Heart left ventricle (tissue), 13 donors: ENCODE results near the gene DUS4L.

Source experiments
- POLR2A ChIP-seq, 2 donors: fragments of 450-650 bp; IDR thresholded peaks; one replicate each; pipeline ENCODE4 v1.6.1; 2017; ENCODE audit warnings: antibody characterized with exemption in 2 of 2, mild to moderate bottlenecking in 2 of 2, moderate library complexity in 2 of 2
- TF ChIP-seq, protein P1 (sequence below), 12 donors: fragments of 200-600 bp; sonication (generic) in 4 of 12; IDR thresholded peaks; one replicate each; pipeline versions ENCODE4 v1.5.0 to v1.8.0; 2018 to 2022; ENCODE audit warnings: antibody characterized with exemption in 12 of 12, mild to moderate bottlenecking in 5 of 12
- donor health status: ischemic (EF 13 %, LVEDD 7.1; RV severe dilation, severe dysfunction).
- donor health status: DM: no; HTN: yes; CAD: no.
- donor health status: DM: no; HTN: no; CAD: no.
- donor health status: ischemic (EF 25% LVEDD 6.9; RV normal size, moderate dysfunction).
- donor health status: ischemic (EF 25% LVEDD 5.7; RV mildly dilated, moderate dysfunction).
- donor health status: ischemic (EF 35%, LVEDD 5.7; RV mildly dilated, moderate dysfunction).
- donor health status: nonischemic (EF 11% LVEDD 7.7; RV severe dilation, severe dysfunction).
- donor health status: DM: yes; HTN: yes; CAD: no.
- donor health status: PGD.
- donor health status: ischemic (EF 29% LVEDD 5.4; RV normal size, mild dysfunction).
- donor health status: nonischemic (EF 23%, LVEDD 6.1; RV moderate dilation, normal function).

DNA sequence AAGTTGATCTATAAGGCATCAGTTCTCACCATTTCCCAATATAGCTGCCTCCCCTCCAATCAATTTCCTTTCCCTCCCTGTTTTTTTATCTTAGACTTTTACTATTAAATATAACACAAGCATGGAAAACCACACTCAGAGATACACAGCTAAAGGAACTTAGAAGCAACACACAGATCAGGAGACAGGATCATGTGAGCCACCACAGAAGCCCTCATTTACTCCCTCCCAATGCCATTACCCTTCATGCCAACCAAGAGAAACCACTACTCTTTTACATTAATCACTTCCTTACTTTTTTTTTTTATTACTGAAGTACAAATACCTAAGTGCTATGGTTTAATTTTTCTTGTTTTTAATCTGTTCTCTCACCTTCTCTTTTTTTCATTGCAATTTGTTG, 33.0 kb upstream of the DUS4L start:
- TF ChIP-seq, protein P1, sequence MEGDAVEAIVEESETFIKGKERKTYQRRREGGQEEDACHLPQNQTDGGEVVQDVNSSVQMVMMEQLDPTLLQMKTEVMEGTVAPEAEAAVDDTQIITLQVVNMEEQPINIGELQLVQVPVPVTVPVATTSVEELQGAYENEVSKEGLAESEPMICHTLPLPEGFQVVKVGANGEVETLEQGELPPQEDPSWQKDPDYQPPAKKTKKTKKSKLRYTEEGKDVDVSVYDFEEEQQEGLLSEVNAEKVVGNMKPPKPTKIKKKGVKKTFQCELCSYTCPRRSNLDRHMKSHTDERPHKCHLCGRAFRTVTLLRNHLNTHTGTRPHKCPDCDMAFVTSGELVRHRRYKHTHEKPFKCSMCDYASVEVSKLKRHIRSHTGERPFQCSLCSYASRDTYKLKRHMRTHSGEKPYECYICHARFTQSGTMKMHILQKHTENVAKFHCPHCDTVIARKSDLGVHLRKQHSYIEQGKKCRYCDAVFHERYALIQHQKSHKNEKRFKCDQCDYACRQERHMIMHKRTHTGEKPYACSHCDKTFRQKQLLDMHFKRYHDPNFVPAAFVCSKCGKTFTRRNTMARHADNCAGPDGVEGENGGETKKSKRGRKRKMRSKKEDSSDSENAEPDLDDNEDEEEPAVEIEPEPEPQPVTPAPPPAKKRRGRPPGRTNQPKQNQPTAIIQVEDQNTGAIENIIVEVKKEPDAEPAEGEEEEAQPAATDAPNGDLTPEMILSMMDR (IDR thresholded peaks at IDR 0.05), result no peak
- no peak for TF ChIP-seq POLR2A (IDR thresholded peaks at IDR 0.05)
